GM12872 (cell line): ENCODE data around the gene HECTD2.

Experiments
- CTCF ChIP-seq: IDR thresholded peaks from 3 replicates; pipeline ENCODE4 v1.5.1; 2011; ENCODE audit warnings: low read depth, mild to moderate bottlenecking, low read length, moderate library complexity; ENCODE audit not compliant: insufficient read depth

The HECTD2 gene

DNA sequence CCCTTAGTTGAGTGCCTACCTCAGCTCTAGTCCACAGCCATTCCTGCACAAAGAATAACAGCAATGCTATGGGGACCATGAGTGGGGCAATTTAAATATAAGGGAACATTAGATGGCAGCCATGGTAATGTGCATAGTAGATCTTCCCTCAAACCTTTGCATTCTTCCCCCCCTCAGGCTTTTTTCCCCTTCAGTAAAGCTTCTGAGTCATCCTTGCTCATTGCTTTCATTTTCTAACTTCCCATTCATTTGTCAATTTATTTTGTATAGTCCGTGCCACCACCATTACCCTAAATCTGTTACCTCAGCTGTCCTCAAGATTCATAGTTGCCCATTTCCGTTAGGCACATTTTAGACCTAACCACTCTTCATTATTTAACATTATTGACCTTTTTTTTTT lies 10.7 kb downstream of the HECTD2 start:
- TF ChIP-seq CTCF = no peak

GRCh38 chr10:91422915-91423314 lies 12.8 kb downstream of the HECTD2 start:
- TF ChIP-seq CTCF = no peak

DNA sequence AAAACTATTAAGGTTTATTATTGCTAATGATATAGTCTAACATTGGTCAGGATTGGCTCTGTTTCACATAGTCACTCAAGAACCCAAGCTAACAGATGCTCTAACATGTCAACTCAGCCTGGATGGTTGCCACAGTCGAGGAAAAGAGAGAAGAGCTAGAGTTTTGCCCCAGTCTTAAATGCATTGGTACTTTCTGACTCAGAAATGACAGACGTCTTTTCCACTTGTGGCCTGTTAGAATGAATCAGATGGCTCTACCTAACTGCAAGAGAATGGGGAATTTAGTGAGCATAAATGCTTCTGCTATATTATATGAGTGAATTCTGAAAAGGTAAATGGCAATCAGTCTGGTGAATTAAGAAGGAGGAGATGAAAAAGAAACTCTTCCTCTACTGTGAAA lies 13.9 kb downstream of the HECTD2 start:
- TF ChIP-seq CTCF = no peak

DNA sequence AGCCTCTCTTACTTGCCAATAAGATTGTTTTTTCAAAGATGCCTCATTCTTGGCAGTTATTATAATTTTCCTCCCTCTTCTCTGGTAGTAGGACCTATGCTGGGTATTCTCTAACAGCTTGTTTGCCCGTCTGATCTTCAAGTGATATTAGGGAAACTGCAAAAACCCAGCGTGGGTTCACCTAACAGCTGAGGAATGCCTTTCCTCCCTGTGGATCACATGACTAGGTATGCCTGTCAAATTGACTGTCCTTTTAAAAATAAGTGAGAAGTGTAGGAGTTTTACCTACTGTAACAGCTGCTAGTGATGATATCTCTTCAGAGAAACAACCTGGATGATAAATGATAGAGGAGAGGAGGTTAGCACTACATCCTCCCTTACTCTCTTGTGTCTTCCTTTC lies 22.0 kb downstream of the HECTD2 start:
- TF ChIP-seq CTCF = no peak

DNA sequence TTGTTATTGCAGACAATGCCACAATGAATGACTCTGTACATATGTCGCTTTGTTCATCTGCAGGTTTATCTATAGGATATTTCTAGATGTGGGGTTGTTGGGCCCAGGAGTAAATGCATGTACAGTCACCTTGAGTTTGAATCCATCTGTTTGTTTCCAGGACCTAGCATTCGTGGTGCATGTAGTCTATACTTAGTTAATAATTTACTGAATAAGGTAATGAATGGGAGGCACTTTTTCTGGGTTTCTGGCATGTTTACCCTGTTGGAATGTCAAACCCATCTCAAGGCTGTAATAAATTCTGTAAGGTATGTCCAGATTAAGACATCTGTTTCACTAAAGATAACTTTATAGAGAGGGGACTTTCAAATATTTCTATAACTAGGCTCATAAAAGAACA lies 23.5 kb downstream of the HECTD2 start:
- no peak for TF ChIP-seq CTCF

GRCh38 chr10:91434041-91434440 lies 23.9 kb downstream of the HECTD2 start:
- no peak for TF ChIP-seq CTCF

GRCh38 chr10:91435241-91435640 lies 25.1 kb downstream of the HECTD2 start:
- TF ChIP-seq CTCF = no peak
